WTC11 (cell line): ENCODE measurements around the gene KCNH8.

Experiments used
- CREB1 ChIP-seq: sonication (generic); formaldehyde crosslinking; IDR thresholded peaks from 2 replicates; pipeline ENCODE4 v1.8.0; 2023; ENCODE audit warnings: mild to moderate bottlenecking, missing genetic modification reagents
- FOXP1 ChIP-seq: sonication (generic); formaldehyde crosslinking; IDR thresholded peaks from 2 replicates; pipeline ENCODE4 v1.8.0; 2022; ENCODE audit warnings: missing genetic modification reagents, mild to moderate bottlenecking, moderate library complexity, borderline replicate concordance
- MYBL2 ChIP-seq: sonication (generic); formaldehyde crosslinking; IDR thresholded peaks from 2 replicates; pipeline ENCODE4 v1.8.1; 2023; ENCODE audit warnings: mild to moderate bottlenecking, moderate library complexity, missing genetic modification reagents
- OVOL2 ChIP-seq: fragments of 250-450 bp; sonication (Bioruptor Pico); IDR thresholded peaks from 2 replicates; pipeline ENCODE4 v1.9.0; 2021; ENCODE audit warnings: mild to moderate bottlenecking, borderline replicate concordance
- TEAD1 ChIP-seq: sonication (generic); formaldehyde crosslinking; IDR thresholded peaks from 2 replicates; pipeline ENCODE4 v1.8.0; 2022; ENCODE audit warnings: mild to moderate bottlenecking, missing genetic modification reagents
- USF2 ChIP-seq: sonication (generic); formaldehyde crosslinking; IDR thresholded peaks from 2 replicates; pipeline ENCODE4 v1.8.1; 2023; ENCODE audit warnings: mild to moderate bottlenecking, missing genetic modification reagents, moderate library complexity
- ZBTB21 ChIP-seq: sonication (generic); formaldehyde crosslinking; IDR thresholded peaks from 2 replicates; pipeline ENCODE4 v1.8.1; 2023; ENCODE audit warnings: mild to moderate bottlenecking, missing genetic modification reagents, borderline replicate concordance
- TF ChIP-seq, protein P1 (sequence below): sonication (generic); formaldehyde crosslinking; IDR thresholded peaks from 2 replicates; pipeline ENCODE4 v1.8.1; 2023; ENCODE audit warnings: mild to moderate bottlenecking, missing genetic modification reagents
- TF ChIP-seq, protein P2 (sequence below): fragments of 200-600 bp; IDR thresholded peaks from 2 replicates; pipeline ENCODE4 v1.8.0; 2022; ENCODE audit warnings: antibody characterized with exemption

- TF ChIP-seq MYBL2 (CRISPR knock-in tag) (no peak), CREB1 (CRISPR knock-in tag) (no peak), OVOL2 (no peak), USF2 (CRISPR knock-in tag) (no peak), FOXP1 (CRISPR knock-in tag) (no peak), ZBTB21 (CRISPR knock-in tag) (no peak), TEAD1 (CRISPR knock-in tag) (no peak)
- TF ChIP-seq, protein P1, sequence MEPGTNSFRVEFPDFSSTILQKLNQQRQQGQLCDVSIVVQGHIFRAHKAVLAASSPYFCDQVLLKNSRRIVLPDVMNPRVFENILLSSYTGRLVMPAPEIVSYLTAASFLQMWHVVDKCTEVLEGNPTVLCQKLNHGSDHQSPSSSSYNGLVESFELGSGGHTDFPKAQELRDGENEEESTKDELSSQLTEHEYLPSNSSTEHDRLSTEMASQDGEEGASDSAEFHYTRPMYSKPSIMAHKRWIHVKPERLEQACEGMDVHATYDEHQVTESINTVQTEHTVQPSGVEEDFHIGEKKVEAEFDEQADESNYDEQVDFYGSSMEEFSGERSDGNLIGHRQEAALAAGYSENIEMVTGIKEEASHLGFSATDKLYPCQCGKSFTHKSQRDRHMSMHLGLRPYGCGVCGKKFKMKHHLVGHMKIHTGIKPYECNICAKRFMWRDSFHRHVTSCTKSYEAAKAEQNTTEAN (CRISPR knock-in tag), result no peak
- TF ChIP-seq, protein P2, sequence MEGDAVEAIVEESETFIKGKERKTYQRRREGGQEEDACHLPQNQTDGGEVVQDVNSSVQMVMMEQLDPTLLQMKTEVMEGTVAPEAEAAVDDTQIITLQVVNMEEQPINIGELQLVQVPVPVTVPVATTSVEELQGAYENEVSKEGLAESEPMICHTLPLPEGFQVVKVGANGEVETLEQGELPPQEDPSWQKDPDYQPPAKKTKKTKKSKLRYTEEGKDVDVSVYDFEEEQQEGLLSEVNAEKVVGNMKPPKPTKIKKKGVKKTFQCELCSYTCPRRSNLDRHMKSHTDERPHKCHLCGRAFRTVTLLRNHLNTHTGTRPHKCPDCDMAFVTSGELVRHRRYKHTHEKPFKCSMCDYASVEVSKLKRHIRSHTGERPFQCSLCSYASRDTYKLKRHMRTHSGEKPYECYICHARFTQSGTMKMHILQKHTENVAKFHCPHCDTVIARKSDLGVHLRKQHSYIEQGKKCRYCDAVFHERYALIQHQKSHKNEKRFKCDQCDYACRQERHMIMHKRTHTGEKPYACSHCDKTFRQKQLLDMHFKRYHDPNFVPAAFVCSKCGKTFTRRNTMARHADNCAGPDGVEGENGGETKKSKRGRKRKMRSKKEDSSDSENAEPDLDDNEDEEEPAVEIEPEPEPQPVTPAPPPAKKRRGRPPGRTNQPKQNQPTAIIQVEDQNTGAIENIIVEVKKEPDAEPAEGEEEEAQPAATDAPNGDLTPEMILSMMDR, result no peak
These were observed 122.2 kb downstream of the KCNH8 start for GRCh38 chr3:19270481-19270880.
